ENCODE measurements around the gene MGLL.

- TF ChIP-seq CTCF (IDR thresholded peaks at IDR 0.05) (no peak), POLR2A (IDR thresholded peaks at IDR 0.05) (peak in 1 of 2 donors; percentile 56)
Measured at GRCh38 chr3:127702151-127702578, 120.2 kb downstream of the MGLL start.
